WTC11 (cell line): ENCODE measurements around the gene HID1. TPM values are rescaled to one million over a fixed set of nuclear protein-coding genes. Genes with fewer than 3 reads are reported as not detected.
A peak's percentile ranks its signal among the peaks of the same experiment; 100 is the strongest.

Experiments
- CREB1 ChIP-seq: sonication (generic); formaldehyde crosslinking; IDR thresholded peaks from 2 replicates; pipeline ENCODE4 v1.8.0; 2023; ENCODE audit warnings: mild to moderate bottlenecking, missing genetic modification reagents
- GTF2I ChIP-seq: fragments of 250-450 bp; sonication (Bioruptor Pico); conservative IDR thresholded peaks from 2 replicates; pipeline ENCODE4 v1.4.0; 2021; ENCODE audit warnings: mild to moderate bottlenecking
- IRF2 ChIP-seq: sonication (generic); formaldehyde crosslinking; IDR thresholded peaks from 2 replicates; pipeline ENCODE4 v1.8.0; 2022; ENCODE audit warnings: low read depth, missing genetic modification reagents, borderline replicate concordance
- KAT7 ChIP-seq: sonication (generic); formaldehyde crosslinking; IDR thresholded peaks from 2 replicates; pipeline ENCODE4 v1.8.1; 2023; ENCODE audit warnings: missing genetic modification reagents, mild to moderate bottlenecking, borderline replicate concordance
- NR1H2 ChIP-seq: sonication (generic); formaldehyde crosslinking; IDR thresholded peaks from 2 replicates; pipeline ENCODE4 v1.9.0; 2021; ENCODE audit warnings: mild to moderate bottlenecking, moderate library complexity, missing genetic modification reagents
- TP53 ChIP-seq: sonication (generic); formaldehyde crosslinking; IDR thresholded peaks from 2 replicates; pipeline ENCODE4 v1.8.1; 2023; ENCODE audit warnings: mild to moderate bottlenecking, missing genetic modification reagents
- ZNF263 ChIP-seq: sonication (generic); formaldehyde crosslinking; IDR thresholded peaks from 2 replicates; pipeline ENCODE4 v1.8.1; 2022; ENCODE audit warnings: low read depth, mild to moderate bottlenecking, moderate library complexity, missing genetic modification reagents
- ZNF317 ChIP-seq: sonication (generic); formaldehyde crosslinking; IDR thresholded peaks from 2 replicates; pipeline ENCODE4 v1.8.1; 2023; ENCODE audit warnings: low read depth, mild to moderate bottlenecking, moderate library complexity, missing genetic modification reagents, borderline replicate concordance
- ZNF396 ChIP-seq: fragments of 250-450 bp; sonication (Bioruptor Pico); IDR thresholded peaks from 2 replicates; pipeline ENCODE4 v1.8.0; 2021; ENCODE audit warnings: mild to moderate bottlenecking, moderate library complexity, borderline replicate concordance
- ZNF416 ChIP-seq: fragments of 250-450 bp; sonication (Bioruptor Pico); IDR thresholded peaks from 2 replicates; pipeline ENCODE4 v1.9.0; 2021; ENCODE audit warnings: mild to moderate bottlenecking, inconsistent platforms
- total RNA-seq: library from RNA; stranded (reverse); gene quantifications from 3 replicates; pipeline ENCODE4 v1.2.3, GENCODE V29; 2021
- TF ChIP-seq, protein P1 (sequence below): sonication (generic); formaldehyde crosslinking; IDR thresholded peaks from 2 replicates; pipeline ENCODE4 v1.8.0; 2023; ENCODE audit warnings: missing genetic modification reagents
- TF ChIP-seq, protein P2 (sequence below): sonication (generic); formaldehyde crosslinking; IDR thresholded peaks from 2 replicates; pipeline ENCODE4 v1.8.0; 2022; ENCODE audit warnings: mild to moderate bottlenecking, missing genetic modification reagents
- TF ChIP-seq, protein P3 (sequence below): sonication (generic); formaldehyde crosslinking; IDR thresholded peaks from 2 replicates; pipeline ENCODE4 v1.8.0; 2023; ENCODE audit warnings: mild to moderate bottlenecking, missing genetic modification reagents
- TF ChIP-seq, protein P4 (sequence below): sonication (generic); formaldehyde crosslinking; IDR thresholded peaks from 2 replicates; pipeline ENCODE4 v1.8.1; 2023; ENCODE audit warnings: mild to moderate bottlenecking, missing genetic modification reagents, moderate library complexity
- TF ChIP-seq, protein P5 (sequence below): fragments of 200-600 bp; IDR thresholded peaks from 2 replicates; pipeline ENCODE4 v1.8.0; 2022; ENCODE audit warnings: antibody characterized with exemption
- TF ChIP-seq, protein P6 (sequence below): sonication (generic); formaldehyde crosslinking; conservative IDR thresholded peaks from 2 replicates; pipeline ENCODE4 v1.8.1; 2023; ENCODE audit warnings: mild to moderate bottlenecking, low read depth, missing genetic modification reagents, moderate library complexity
- TF ChIP-seq, protein P7 (sequence below): sonication (generic); formaldehyde crosslinking; IDR thresholded peaks from 2 replicates; pipeline ENCODE4 v1.8.0; 2022; ENCODE audit warnings: missing genetic modification reagents
- TF ChIP-seq, protein P8 (sequence below): fragments of 250-450 bp; sonication (Bioruptor Pico); IDR thresholded peaks from 2 replicates; pipeline ENCODE4 v1.9.0; 2021; ENCODE audit warnings: mild to moderate bottlenecking
- TF ChIP-seq, protein P9 (sequence below): sonication (generic); formaldehyde crosslinking; IDR thresholded peaks from 2 replicates; pipeline ENCODE4 v1.8.1; 2022; ENCODE audit warnings: mild to moderate bottlenecking, missing genetic modification reagents, moderate library complexity, borderline replicate concordance
- TF ChIP-seq, protein P10 (sequence below): sonication (generic); formaldehyde crosslinking; IDR thresholded peaks from 2 replicates; pipeline ENCODE4 v1.8.1; 2023; ENCODE audit warnings: mild to moderate bottlenecking, moderate library complexity, missing genetic modification reagents

The HID1 gene
- total RNA-seq, 1 experiment from 2014 or later = 16.7 TPM

DNA sequence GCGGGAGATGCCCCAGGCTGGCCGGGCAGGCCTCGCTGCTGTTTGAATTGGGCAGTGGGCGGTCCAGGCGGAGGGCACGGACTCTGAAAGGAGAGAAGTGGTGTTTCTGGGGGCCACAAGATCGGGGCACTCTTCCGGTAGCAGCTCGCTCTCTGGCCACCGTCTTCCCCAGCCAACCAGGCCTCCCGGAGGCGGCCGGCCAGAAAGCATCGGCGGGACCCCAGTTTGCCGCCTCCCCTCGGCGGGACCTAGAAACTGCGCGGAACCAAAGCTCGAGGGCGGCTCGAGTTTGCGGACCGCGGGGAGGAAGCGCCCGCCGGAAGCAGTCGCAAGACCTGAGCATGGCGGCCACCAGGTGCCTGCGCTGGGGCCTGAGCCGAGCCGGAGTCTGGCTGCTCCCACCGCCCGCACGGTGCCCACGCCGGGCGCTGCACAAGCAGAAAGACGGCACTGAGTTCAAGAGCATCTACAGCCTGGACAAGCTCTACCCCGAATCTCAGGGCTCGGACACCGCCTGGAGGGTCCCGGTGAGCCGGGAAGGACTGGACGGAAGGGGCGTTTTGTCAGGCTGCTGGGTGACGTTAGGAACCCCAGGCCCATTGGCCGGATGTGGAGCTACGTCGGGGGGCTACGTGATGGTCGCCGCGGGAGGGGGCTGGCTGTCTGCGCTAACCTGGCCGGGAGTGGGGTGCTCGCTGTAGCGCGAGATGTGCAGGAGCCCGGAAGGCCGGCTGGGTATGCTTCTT lies 40.0 kb upstream of the HID1 start, which contains the start of gene MRPL58 (continued):
- TF ChIP-seq, protein P1, sequence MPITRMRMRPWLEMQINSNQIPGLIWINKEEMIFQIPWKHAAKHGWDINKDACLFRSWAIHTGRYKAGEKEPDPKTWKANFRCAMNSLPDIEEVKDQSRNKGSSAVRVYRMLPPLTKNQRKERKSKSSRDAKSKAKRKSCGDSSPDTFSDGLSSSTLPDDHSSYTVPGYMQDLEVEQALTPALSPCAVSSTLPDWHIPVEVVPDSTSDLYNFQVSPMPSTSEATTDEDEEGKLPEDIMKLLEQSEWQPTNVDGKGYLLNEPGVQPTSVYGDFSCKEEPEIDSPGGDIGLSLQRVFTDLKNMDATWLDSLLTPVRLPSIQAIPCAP (CRISPR knock-in tag) = peak; percentile 60; the same call in 1 of the 2 replicates
- TF ChIP-seq KAT7 (CRISPR knock-in tag) (peak; percentile 94; the same call in 1 of the 2 replicates), ZNF416 (CRISPR knock-in tag) (no peak), CREB1 (0 out of 2 replicates have a peak, but pooled peaks have one; percentile 54), TP53 (peak; percentile 79), ZNF396 (CRISPR knock-in tag) (no peak), ZNF317 (CRISPR knock-in tag) (0 out of 2 replicates have a peak, but pooled peaks have one; percentile 33), NR1H2 (no peak), ZNF263 (no peak), GTF2I (CRISPR knock-in tag) (no peak), IRF2 (no peak)
- TF ChIP-seq, protein P2, sequence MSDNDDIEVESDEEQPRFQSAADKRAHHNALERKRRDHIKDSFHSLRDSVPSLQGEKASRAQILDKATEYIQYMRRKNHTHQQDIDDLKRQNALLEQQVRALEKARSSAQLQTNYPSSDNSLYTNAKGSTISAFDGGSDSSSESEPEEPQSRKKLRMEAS = peak; percentile 79; the same call in 1 of the 2 replicates
- TF ChIP-seq, protein P3, sequence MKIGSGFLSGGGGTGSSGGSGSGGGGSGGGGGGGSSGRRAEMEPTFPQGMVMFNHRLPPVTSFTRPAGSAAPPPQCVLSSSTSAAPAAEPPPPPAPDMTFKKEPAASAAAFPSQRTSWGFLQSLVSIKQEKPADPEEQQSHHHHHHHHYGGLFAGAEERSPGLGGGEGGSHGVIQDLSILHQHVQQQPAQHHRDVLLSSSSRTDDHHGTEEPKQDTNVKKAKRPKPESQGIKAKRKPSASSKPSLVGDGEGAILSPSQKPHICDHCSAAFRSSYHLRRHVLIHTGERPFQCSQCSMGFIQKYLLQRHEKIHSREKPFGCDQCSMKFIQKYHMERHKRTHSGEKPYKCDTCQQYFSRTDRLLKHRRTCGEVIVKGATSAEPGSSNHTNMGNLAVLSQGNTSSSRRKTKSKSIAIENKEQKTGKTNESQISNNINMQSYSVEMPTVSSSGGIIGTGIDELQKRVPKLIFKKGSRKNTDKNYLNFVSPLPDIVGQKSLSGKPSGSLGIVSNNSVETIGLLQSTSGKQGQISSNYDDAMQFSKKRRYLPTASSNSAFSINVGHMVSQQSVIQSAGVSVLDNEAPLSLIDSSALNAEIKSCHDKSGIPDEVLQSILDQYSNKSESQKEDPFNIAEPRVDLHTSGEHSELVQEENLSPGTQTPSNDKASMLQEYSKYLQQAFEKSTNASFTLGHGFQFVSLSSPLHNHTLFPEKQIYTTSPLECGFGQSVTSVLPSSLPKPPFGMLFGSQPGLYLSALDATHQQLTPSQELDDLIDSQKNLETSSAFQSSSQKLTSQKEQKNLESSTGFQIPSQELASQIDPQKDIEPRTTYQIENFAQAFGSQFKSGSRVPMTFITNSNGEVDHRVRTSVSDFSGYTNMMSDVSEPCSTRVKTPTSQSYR (CRISPR knock-in tag) = no peak; the same call in none of the 2 replicates
- TF ChIP-seq, protein P4, sequence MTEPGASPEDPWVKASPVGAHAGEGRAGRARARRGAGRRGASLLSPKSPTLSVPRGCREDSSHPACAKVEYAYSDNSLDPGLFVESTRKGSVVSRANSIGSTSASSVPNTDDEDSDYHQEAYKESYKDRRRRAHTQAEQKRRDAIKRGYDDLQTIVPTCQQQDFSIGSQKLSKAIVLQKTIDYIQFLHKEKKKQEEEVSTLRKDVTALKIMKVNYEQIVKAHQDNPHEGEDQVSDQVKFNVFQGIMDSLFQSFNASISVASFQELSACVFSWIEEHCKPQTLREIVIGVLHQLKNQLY (CRISPR knock-in tag) = no peak
- TF ChIP-seq, protein P5, sequence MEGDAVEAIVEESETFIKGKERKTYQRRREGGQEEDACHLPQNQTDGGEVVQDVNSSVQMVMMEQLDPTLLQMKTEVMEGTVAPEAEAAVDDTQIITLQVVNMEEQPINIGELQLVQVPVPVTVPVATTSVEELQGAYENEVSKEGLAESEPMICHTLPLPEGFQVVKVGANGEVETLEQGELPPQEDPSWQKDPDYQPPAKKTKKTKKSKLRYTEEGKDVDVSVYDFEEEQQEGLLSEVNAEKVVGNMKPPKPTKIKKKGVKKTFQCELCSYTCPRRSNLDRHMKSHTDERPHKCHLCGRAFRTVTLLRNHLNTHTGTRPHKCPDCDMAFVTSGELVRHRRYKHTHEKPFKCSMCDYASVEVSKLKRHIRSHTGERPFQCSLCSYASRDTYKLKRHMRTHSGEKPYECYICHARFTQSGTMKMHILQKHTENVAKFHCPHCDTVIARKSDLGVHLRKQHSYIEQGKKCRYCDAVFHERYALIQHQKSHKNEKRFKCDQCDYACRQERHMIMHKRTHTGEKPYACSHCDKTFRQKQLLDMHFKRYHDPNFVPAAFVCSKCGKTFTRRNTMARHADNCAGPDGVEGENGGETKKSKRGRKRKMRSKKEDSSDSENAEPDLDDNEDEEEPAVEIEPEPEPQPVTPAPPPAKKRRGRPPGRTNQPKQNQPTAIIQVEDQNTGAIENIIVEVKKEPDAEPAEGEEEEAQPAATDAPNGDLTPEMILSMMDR = no peak
- TF ChIP-seq, protein P6, sequence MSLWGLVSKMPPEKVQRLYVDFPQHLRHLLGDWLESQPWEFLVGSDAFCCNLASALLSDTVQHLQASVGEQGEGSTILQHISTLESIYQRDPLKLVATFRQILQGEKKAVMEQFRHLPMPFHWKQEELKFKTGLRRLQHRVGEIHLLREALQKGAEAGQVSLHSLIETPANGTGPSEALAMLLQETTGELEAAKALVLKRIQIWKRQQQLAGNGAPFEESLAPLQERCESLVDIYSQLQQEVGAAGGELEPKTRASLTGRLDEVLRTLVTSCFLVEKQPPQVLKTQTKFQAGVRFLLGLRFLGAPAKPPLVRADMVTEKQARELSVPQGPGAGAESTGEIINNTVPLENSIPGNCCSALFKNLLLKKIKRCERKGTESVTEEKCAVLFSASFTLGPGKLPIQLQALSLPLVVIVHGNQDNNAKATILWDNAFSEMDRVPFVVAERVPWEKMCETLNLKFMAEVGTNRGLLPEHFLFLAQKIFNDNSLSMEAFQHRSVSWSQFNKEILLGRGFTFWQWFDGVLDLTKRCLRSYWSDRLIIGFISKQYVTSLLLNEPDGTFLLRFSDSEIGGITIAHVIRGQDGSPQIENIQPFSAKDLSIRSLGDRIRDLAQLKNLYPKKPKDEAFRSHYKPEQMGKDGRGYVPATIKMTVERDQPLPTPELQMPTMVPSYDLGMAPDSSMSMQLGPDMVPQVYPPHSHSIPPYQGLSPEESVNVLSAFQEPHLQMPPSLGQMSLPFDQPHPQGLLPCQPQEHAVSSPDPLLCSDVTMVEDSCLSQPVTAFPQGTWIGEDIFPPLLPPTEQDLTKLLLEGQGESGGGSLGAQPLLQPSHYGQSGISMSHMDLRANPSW (CRISPR knock-in tag) = no peak
- TF ChIP-seq, protein P7, sequence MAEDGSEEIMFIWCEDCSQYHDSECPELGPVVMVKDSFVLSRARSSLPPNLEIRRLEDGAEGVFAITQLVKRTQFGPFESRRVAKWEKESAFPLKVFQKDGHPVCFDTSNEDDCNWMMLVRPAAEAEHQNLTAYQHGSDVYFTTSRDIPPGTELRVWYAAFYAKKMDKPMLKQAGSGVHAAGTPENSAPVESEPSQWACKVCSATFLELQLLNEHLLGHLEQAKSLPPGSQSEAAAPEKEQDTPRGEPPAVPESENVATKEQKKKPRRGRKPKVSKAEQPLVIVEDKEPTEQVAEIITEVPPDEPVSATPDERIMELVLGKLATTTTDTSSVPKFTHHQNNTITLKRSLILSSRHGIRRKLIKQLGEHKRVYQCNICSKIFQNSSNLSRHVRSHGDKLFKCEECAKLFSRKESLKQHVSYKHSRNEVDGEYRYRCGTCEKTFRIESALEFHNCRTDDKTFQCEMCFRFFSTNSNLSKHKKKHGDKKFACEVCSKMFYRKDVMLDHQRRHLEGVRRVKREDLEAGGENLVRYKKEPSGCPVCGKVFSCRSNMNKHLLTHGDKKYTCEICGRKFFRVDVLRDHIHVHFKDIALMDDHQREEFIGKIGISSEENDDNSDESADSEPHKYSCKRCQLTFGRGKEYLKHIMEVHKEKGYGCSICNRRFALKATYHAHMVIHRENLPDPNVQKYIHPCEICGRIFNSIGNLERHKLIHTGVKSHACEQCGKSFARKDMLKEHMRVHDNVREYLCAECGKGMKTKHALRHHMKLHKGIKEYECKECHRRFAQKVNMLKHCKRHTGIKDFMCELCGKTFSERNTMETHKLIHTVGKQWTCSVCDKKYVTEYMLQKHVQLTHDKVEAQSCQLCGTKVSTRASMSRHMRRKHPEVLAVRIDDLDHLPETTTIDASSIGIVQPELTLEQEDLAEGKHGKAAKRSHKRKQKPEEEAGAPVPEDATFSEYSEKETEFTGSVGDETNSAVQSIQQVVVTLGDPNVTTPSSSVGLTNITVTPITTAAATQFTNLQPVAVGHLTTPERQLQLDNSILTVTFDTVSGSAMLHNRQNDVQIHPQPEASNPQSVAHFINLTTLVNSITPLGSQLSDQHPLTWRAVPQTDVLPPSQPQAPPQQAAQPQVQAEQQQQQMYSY (CRISPR knock-in tag) = peak; percentile 11; the same call in 1 of the 2 replicates
- TF ChIP-seq, protein P8, sequence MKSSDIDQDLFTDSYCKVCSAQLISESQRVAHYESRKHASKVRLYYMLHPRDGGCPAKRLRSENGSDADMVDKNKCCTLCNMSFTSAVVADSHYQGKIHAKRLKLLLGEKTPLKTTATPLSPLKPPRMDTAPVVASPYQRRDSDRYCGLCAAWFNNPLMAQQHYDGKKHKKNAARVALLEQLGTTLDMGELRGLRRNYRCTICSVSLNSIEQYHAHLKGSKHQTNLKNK = no peak
- TF ChIP-seq, protein P9, sequence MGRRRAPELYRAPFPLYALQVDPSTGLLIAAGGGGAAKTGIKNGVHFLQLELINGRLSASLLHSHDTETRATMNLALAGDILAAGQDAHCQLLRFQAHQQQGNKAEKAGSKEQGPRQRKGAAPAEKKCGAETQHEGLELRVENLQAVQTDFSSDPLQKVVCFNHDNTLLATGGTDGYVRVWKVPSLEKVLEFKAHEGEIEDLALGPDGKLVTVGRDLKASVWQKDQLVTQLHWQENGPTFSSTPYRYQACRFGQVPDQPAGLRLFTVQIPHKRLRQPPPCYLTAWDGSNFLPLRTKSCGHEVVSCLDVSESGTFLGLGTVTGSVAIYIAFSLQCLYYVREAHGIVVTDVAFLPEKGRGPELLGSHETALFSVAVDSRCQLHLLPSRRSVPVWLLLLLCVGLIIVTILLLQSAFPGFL (CRISPR knock-in tag) = 0 out of 2 replicates have a peak, but pooled peaks have one; percentile 80
- TF ChIP-seq, protein P10, sequence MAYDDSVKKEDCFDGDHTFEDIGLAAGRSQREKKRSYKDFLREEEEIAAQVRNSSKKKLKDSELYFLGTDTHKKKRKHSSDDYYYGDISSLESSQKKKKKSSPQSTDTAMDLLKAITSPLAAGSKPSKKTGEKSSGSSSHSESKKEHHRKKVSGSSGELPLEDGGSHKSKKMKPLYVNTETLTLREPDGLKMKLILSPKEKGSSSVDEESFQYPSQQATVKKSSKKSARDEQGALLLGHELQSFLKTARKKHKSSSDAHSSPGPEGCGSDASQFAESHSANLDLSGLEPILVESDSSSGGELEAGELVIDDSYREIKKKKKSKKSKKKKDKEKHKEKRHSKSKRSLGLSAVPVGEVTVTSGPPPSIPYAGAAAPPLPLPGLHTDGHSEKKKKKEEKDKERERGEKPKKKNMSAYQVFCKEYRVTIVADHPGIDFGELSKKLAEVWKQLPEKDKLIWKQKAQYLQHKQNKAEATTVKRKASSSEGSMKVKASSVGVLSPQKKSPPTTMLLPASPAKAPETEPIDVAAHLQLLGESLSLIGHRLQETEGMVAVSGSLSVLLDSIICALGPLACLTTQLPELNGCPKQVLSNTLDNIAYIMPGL (CRISPR knock-in tag) = peak; percentile 71; the same call in 1 of the 2 replicates
